Measurements from ENCODE around the gene TBC1D14.

- TF ChIP-seq CTCF (IDR thresholded peaks at IDR 0.05 in 8 of 11, conservative IDR thresholded peaks at IDR 0.05 in 3 of 11) (no peak), POLR2A (IDR thresholded peaks at IDR 0.05) (no peak), POLR2AphosphoS5 (IDR thresholded peaks at IDR 0.05) (no peak)
Measured at GRCh38 chr4:6900181-6900812, 9.3 kb upstream of the TBC1D14 start.

All from spleen (tissue), 7 donors.